GM10847 (cell line): Measurements from ENCODE around the gene UVRAG.

Experiments
- POLR2A ChIP-seq: IDR thresholded peaks from 2 replicates; pipeline ENCODE4 v1.6.1; 2011; ENCODE audit not compliant: insufficient read length; ENCODE audit errors: extremely low read depth

UVRAG gene

GRCh38 chr11:76090174-76090573 lies 275.2 kb downstream of the UVRAG start:
- no peak for TF ChIP-seq POLR2A

- no peak for TF ChIP-seq POLR2A
Observed at GRCh38 chr11:76090821-76091220, 275.8 kb downstream of the UVRAG start.

- no peak for TF ChIP-seq POLR2A
Observed at GRCh38 chr11:76094740-76095139, 279.7 kb downstream of the UVRAG start.

GRCh38 chr11:76095891-76096290 lies 280.9 kb downstream of the UVRAG start:
- no peak for TF ChIP-seq POLR2A

GRCh38 chr11:76096552-76096951 lies 281.5 kb downstream of the UVRAG start:
- no peak for TF ChIP-seq POLR2A

- no peak for TF ChIP-seq POLR2A
Observed at GRCh38 chr11:76102802-76103201, 287.8 kb downstream of the UVRAG start.

- no peak for TF ChIP-seq POLR2A
Observed at GRCh38 chr11:76103460-76103859, 288.4 kb downstream of the UVRAG start.

GRCh38 chr11:76104285-76104684 lies 289.3 kb downstream of the UVRAG start:
- no peak for TF ChIP-seq POLR2A

- TF ChIP-seq POLR2A = no peak
Observed at GRCh38 chr11:76105637-76106036, 290.6 kb downstream of the UVRAG start.

- TF ChIP-seq POLR2A = no peak
Observed at GRCh38 chr11:76107971-76108370, 293.0 kb downstream of the UVRAG start.

GRCh38 chr11:76114238-76114637 lies 299.2 kb downstream of the UVRAG start:
- no peak for TF ChIP-seq POLR2A

GRCh38 chr11:76115555-76115954 lies 300.5 kb downstream of the UVRAG start:
- TF ChIP-seq POLR2A = no peak

- TF ChIP-seq POLR2A = no peak
Observed at GRCh38 chr11:76119032-76119431, 304.0 kb downstream of the UVRAG start.

GRCh38 chr11:76119779-76120178 lies 304.8 kb downstream of the UVRAG start:
- no peak for TF ChIP-seq POLR2A

- TF ChIP-seq POLR2A = no peak
Observed at GRCh38 chr11:76120513-76121101, 305.6 kb downstream of the UVRAG start.

GRCh38 chr11:76123248-76123647 lies 308.2 kb downstream of the UVRAG start:
- TF ChIP-seq POLR2A = no peak
